HT-29 (cell line): ENCODE results near the gene LINGO1. TPM values are rescaled to one million over a fixed set of nuclear protein-coding genes. Genes with fewer than 3 reads are reported as not detected.

Experiments
- DNase-seq: peaks from one replicate; pipeline ENCODE4 v3.0.0-alpha.2; 2015; ENCODE audit warnings: low spot score
- total RNA-seq: library from RNA; depleted of rRNA; stranded (reverse); fragments of >200 nt; shearing (Covaris generic); gene quantifications from 2 replicates; pipeline ENCODE4 v1.2.3, GENCODE V29; 2014

The LINGO1 gene
- total RNA-seq, 1 experiment from 2014 or later: 0.31 TPM

DNA sequence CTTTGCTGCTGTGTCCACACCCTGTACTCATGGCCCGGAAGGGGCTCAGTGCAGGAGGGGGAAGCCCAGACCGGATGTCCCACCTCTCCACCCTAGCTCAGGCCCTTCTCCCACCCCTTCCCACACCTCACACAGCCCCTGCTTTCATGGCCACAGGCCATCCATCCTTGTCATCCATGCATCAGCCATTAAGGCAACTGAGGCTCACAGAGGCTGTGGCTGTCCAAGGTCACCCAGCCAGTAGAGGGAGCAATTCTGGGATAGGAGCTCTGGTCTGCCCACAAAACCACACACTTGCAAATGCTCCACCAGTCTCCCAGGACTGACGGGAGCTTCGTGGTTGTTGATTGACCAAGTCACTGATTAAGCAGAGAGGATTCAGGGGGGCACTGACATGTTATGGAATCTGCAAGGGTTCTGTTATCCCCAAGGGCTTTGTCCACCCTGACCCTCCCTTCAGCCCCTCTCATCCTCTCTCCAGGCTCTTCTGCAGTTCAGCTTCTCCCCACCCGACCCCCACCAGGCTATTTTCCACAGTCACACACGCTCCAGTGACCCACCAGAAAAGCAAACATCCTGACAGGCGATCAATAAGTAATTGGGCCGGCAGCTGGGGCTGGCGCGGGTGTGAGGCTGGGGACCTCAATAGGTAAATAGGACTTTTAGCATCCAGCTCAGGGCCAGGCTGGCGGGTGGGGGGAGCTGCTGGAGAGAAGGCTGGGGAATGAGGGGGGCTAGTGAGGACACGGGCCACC, 15.1 kb downstream of the LINGO1 start:
- peak; percentile 51 for DNase-seq

DNA sequence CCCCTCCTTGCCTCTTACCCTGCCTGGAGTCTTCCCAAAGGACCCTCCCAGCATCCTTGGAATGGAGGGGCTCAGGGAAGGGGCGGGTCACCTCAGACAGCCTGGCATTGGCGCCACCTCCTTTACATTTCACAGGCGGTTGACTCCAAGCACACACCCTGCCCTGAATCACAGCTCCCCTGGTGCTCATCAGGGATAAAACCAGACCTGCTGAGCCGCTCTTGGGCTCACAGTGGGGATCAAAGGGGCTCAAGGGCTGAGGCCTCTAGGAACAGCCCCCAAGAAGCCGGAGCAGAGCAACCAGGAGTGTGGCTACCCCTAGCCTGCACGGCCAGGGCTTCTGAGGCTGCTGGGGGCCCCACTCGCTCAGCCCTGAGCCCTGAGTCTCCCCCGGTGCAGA, 16.6 kb downstream of the LINGO1 start:
- no peak for DNase-seq

DNA sequence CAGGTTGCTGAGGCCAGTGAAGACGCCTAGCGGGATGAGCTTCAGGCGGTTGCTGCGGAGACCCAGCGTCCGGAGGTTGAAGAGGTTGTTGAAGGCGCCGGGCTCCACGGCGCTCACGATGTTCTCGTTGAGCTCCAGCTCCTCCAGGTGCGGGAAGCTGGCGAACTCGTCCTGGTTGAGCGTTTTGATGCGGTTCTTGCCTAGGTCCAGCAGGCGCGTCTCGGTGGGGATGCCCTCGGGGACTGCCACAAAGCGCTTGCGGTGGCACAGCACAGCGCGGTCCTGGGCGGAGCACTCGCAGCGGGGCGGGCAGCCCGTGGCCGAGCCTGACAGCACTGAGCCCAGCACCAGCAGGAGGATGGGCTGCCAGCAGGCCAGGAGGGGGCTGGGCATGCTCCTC, 17.2 kb downstream of the LINGO1 start:
- DNase-seq: no peak

DNA sequence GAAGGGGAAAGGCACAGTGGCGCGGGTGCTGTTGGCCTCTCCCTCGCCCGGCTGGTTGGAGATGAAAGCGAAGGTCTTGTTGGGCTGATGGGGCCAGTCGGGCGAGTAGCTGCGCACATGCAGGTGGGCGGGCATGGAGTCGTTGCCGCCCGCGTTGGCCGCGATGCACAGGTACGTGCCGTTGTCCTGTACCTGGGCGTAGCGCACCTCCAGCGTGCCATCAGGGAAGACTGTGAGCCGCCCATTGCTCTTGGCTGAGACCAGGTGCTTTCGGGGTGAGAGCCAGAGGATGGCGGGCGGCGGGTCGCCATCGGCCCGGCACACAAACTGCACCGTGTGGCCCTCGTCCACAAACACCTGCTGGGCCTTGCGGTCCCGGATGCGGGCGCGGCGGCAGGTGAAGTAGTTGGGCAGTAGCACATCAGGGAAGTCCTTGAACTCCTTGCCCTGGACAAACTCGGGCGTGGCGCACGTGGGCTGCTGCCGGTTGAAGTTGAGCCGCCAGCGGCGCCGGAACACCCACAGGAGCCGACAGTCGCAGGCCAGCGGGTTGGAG, 18.4 kb downstream of the LINGO1 start:
- DNase-seq: no peak

DNA sequence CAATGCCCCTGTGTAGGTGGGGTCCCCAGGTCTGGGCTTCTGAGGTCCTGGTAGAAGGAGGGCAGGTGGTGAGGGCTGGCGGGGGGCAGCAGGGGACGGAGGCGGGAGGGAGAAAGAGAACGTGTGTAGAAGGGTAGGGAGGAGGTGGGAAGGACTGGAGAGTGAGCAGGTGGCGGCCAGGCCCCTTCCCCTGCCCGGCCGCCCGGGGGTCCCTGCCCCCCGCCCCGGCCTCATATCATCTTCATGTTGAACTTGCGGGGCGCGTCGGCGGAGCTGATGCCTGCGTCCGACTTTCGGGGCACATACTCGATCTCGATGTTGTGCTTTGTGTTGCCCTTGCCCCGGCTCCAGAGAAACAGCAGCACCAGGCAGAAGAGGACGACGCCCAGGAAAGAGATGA, 18.9 kb downstream of the LINGO1 start:
- no peak for DNase-seq

DNA sequence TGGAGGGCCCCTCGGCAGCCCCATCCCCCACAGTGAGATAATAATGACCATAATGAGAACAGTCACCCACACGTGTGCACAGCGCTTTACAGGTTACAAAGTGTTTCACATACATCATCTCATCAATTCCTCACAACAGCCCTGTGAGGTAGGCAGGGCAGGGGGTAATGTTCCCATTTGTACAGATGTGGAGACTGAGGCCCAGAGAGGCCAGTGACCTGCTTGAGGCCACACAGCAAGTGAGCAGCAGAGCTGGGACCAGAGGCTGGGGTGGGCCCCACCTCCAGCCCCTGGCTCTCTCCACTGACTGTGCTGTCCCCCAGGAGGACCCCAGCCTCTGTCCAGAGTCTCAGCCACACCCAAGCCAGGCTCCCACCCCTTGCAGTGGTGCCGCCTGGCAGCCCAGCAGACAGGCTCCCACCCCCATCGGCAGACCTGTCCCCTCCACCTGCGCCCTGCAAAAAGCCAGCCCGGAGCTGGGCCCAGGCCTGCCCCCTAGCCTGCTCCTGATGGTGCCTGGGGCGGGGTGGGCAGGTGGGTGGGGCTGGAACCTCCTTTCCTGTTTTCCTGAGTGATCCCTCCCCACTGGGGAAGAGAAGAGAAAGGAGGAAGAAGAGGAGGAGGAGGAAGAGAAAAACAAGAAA, 19.6 kb downstream of the LINGO1 start:
- no peak for DNase-seq

DNA sequence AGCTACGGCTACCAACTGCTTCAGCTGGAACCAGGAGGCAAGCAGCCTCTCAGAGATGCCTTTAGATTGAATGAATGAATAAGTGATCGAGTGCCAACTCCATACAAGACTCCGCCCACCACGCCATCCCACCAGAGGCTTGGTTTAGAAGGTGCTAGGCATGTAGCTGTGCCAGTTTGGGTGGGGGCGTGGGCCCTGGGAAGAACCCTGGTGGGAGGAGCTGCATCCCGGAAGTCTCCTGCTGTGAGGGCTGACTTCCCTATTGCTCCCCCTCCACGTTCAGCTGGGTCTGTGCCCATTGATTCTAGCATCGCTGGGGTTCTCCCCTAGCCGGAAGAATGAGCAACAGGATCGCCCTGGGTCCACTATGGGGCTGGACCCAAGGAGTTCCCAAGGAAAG, 20.9 kb downstream of the LINGO1 start:
- DNase-seq: no peak

DNA sequence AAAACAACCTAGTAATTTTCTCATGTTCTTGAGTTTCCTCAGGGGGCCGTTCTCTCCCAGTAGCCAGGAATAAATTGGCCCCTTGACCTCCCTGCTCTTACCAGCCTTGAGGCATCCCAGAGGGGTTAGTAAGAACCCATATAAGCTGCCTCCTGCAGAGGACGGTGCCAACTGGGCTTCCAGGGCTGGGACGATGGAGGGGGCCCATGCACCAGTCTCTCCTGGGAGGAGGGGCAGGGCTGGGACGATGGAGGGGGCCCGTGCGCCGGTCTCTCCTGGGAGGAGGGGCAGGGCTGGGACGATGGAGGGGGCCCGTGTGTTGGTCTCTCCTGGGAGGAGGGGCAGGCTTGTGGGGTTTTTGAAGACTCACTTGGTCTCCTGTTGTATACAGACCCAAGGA, 22.0 kb downstream of the LINGO1 start:
- DNase-seq: no peak

DNA sequence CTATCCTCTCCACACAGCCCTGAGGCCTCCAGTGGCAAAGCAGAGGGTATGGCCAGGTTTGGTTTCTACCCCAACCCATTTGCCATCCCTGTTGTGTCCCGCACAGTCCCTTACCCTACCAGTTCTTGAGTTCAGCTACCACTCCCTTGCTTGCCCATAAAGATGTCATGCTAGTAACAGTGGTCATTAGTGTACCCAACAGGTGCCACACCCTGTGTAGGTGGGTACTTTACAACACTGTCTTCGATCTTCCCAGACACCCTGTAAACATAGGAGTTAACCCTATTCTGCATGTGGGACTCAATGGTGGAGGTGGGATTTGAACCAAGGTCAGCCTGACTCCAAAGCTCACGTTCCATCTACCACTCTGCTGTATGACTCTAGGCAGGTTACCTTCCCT, 23.2 kb downstream of the LINGO1 start:
- DNase-seq: no peak

DNA sequence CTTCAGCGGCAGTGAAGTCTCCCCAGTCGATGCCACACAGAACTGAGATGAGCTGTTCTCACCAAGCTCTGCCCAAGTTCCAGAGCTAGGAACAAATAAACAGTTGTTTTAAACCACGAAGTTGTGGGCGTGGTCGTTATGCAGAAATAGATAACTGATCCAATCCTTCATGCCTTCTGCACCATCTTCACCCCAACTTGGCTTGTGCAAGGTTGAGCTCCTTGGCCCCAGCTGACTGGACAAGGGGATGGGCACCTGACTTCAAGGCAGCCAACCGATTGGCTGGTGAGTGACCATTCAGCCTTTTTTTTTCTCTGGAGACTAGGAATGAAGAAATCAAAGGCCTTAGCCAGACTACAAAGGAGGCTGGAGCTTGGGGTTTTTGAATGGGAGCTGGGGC, 23.9 kb downstream of the LINGO1 start:
- no peak for DNase-seq

DNA sequence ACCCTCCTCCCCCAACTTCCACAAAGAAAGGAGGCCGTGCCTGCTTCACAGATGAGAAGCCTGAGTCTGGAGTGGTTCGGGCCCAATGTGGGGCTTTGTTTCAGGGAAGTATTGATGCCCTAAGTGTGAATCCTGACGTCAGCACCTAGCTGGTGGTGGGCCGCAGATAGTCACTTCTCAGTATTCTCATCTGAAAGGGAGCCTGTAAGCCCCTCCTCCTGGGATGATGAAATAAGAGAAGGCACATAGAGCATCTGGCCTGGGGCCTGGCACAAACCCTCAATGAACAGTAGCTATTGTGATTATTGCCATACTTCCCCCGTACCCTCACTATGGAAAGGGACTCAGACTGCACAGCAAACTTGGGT, 24.8 kb downstream of the LINGO1 start:
- DNase-seq: no peak

DNA sequence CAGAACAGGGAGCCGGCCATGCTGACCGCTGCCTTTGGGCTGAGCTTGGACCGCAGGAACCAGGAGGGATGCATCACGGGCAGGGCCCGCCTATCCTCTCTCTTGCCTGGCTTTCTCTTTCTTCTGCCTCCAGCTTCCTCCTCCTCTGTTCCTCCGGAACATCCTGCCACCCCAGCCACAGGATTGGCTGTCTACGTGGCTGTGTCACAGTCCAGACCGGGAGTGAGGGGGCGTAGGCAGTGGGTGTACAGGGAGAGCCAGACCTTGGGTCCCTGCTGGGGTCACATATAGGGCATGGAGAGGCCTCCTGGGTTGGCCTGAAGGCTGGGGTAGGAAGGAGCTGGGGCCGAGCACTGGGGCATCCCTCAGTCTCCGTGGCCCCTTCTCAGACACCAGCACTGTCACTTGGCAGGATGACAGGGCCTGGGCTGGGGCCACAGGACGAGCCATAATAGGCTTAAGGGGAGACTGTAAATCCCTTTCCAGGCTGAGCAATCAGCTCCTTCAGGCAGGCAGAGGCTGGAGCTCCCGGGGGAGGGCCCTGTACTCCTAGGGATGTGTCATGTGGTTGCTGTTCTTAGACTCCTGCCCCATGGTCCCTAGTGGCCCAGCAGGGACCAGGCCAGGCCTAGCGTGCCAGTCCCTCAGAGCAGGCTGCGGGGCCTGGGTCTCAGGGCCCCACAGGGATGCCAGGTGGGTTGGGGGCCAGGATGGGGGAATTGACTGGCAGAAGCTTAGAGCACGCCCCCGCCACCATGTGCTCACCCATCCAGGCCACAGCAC, 25.4 kb downstream of the LINGO1 start:
- no peak for DNase-seq

DNA sequence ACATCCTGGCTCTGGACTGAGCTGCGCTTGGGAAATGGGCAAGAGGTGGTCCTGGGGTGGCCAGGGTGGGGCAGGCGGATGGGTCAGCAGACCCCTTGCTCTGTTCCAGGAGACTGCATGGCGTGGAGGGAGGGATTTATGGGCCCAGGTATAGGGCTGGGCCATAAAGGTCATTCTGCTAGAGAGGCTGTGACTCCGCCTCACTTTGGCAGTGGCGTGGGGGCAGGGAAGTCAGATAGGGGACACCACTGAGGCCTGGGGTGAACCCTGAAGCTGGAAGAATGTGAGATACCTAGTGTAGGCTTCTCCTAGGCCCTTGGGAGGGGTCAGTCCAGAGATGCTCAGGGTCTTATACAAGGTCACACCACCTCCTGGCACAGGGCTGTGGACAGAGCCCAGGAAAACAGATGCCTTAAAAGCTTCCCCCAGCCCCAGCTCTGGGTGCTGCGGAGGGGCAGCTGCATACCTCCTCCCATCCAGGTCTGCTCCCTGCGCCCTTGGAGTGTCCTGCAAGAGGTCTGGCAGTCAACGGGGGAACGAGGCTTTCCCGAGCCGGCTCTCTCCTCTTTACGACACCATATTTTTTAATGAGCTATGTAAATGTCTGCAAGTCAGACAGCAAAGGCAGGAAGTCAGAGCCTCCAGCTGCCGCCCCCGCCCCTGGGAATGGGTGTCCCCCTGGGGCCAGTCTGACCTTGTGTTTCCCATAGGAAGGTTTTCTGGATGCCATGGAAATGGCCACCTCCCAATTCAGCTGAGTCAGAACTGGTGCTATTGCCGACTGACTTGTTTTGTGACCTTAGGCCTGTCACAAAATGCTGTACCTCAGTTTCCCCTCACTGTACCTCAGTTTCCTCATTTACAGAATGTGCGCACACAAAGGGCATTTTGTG, 26.3 kb downstream of the LINGO1 start:
- DNase-seq: no peak

DNA sequence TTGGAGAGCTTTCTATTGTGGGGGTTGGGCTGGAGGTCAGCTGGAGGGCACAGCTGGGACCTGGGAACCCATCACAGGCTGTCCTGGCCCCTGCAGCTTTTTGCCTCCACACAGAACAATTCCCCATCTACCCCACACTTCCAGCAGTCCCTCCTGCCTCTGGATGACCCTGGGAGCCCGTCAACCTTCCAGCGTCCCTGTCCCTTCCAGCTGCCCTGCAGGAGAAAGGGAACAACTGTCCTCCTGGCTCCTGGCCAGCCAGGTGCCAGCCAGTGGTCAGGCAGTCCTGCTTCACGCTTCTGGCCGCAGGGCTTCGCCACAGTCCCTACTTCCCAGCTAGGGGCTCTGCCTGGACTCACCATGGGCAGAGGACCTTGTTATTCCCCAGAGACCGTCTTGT, 27.2 kb downstream of the LINGO1 start:
- no peak for DNase-seq

DNA sequence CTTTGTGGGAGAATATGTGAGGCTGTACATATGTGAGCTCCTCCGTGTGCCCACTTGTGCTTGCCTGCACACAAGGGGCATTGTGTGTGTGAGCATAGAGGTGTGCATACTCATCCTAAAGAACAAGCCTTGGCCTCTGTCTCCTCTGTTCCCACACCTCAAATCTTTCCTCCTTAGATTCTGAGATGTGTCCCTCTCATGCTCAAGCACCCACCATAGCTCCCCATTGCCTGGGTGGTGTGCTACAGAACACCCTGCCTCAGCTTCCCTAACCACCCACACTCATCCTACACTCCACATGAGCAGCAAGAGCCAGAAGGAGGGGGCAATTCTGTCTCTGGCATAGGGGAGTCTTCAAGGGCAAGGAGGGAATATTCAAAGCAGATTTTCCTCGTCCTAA, 27.7 kb downstream of the LINGO1 start:
- no peak for DNase-seq

DNA sequence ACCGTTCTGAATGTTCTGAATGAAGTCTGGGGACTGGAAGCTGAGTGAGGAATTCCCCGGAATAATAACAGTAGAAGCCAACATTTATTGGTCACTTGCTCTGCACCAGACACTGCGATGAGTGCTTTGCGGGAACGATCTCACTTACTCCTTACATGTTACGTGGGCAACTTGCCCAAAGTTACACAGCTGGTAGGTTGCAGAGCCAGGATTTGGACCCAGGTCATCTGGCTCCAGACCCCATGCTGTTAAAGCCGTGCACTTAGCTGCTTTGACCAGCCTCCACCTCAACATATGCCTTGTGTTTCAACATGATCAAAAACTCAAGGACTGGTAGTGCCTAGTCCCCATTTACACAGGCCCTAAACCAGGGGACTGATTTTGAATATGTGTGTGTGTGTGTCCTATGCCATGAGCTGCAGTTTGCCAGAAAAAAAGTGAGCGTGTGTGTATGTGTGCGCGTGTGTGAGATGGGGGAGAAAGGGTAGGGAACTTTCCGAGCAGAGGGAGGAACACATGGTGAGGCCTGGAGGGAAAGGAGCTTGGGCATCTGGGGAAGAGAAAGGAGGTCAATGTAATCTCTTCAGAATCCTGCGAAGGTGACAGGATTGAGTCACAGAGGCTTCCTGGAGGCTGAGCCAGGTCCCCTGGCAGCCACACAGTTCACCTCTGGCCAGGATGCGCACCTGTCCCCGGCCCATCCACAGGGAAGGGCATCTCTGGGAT, 28.9 kb downstream of the LINGO1 start:
- no peak for DNase-seq

DNA sequence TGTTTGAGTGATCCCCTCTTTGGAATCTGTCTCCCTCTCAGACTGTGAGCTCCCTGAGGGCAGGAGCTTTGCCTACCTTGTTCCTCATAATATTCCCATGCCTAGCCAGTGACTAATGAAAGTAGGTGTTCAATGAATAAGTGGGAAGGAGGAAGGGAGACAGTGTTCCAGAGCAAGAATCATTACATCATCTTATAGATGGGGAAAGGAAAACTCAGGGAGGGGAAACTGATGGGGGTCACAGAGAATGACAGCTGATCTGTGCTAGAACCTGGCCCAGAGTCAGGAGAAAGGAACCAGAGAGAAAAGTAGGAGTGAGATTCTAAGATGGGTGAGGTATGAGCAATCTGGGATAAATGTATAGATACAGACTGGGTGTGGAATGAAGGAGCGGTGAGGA, 29.9 kb downstream of the LINGO1 start:
- DNase-seq: no peak

DNA sequence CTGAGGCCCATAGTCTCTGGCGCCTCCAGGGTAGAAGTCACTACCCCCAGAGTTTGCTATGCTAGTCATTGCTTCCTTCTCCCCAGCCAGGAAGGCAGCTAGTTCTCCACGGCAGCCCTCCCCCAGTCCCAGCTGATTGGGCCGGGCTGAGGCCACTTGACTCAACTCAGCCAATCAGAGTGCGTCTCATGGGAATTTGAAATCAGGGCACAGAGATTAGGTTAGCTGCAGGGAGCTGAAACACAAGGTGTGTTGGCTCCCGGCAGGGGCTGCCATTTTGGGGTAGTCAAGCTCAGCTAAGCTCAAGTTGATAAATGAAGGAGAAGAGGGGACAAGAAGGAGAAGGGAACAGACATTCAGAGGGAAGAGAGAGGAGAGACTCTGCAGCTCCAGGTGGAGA, 32.8 kb downstream of the LINGO1 start:
- peak; percentile 43 for DNase-seq

DNA sequence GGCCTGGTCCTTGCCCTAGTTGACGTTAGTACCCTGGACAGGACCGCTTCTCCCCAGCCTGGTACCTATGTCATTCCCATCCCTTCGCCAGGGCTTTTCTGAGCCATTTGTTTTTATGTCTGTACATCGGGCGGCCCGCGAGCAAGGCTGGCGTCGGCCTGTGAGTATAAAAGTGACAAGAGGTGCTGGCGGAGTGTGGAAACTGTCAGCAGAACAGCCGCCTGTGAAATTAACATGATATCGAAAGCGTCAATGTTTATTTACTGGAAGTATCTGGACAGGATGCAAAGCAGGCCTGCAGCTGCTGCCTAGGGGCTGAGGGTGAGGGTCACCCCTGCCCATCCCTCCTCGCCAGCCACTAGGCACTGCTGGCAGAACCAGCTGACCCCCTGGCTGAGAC, 33.4 kb downstream of the LINGO1 start:
- no peak for DNase-seq

DNA sequence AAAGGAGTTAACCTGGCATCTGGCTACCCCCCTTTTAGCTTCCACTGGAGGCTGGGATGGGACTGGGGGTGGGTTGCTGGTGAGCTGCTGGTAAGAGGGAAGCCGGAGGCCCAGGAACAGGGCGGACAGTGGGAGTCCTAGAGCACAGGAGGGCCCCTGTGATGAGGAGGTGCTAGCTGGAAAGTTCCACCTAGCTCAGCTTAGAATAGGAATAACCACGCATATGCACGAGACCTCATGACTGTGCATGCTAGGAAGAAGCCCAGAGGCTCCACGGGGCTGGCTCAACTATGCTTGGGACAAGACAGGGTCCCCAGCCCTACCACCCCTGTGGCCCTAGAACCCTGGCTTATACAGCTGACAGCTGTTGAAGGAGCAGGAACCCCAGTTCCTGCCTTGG, 34.1 kb downstream of the LINGO1 start:
- no peak for DNase-seq
